HG03060 (cell line): ENCODE data around the gene COL5A1.

ENCODE experiments used
- ATAC-seq: cut with Tn5 transposase; IDR thresholded peaks from one replicate; pipeline ENCODE4 v1.9.1; 2021; ENCODE audit warnings: low read depth, moderate number of reproducible peaks; ENCODE audit not compliant: unreplicated experiment

The COL5A1 gene

DNA sequence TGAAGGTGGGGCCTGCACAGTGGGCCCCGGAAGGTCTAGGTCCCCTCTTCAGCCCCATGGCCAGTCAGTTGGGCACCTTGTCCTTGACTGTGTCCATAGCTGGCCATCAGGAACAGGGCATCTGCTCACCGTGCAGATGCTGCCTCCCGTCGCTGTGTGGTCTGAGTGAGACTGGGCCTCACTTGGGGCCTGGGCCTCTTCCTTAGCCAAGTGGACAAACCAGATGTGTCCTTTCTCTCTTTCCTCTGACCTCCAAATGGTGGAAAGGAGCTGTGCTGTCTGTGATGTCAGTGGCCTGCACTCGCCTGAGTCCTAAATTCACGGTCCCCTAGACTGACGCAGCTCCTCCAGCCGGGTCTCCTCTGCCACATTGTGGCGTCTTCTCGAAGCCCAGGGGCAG is 114.5 kb downstream of the COL5A1 start:
- ATAC-seq, result no peak

DNA sequence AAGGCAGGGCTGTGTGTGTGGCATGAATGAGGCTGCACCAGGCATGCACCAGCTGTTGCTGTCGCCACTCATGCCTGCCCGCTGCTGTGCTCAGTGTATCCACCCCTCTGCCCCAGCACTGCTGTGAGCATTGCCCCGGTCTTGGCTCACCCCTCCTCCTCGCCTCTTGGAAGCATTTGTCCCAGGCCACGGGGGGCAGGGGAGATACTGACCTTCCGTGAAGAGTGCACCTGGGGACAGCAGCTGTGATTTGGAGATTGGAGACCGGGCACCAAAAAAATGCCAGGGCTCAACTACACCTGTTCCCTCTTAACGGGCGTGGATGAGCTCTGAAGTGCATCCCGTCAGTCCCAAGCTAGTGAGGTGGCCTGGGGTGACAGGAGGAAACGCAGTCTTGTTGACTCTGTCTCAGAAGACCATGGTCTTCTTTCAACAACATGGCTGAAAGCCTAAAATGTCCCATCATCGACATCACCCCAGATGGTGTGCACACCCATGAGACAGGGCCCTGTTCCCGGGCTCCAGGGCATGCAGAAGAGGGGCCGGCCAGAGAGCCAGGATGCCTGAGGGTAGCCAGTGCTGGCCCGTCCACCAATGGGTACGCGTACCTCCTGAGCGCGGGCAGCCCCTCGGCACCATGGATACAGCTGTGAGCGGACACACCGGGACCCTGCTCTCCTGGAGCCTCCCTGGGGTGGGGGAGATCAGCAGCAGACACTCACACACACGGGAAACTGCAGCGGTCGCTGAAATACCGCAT is 115.8 kb downstream of the COL5A1 start:
- no peak for ATAC-seq

DNA sequence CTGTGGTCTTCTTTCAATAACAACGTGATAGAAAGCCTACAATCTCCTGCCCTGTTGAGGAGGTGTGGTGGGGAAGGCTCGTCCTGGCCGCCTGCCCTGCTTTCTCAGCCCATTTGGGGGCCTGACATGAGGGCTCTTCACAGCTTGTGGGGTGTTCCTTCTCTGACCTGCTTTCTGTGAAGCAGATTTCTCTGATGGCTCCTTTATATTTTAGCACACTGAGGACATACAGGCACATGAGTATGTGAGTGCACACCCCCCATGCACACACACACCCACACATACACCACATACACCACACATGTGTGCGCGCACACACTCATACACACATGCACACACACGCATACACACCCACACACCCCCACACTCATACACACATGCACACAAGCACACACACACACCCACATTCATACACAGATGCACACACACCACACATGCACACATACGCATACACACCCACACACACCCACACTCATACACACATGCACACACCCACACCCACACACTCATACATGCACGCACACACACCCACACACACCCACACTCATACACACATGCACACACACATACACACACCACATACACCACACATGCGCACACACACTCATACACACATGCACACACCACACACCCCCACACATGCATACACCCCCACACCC is 117.5 kb downstream of the COL5A1 start:
- no peak for ATAC-seq

DNA sequence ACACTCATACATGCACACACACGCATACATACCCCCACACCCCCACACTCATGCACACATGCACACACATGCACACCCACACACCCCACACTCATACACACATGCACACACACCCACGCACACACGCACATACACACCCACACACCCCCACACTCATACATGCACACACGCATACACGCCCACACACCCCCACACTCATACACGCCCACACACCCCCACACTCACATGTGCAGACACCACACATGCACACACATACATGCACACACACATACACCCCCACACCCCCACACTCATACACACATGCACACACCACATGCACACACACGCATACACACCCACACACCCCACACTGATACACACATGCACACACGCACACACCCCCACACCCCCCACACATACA is 118.3 kb downstream of the COL5A1 start:
- ATAC-seq, result no peak

DNA sequence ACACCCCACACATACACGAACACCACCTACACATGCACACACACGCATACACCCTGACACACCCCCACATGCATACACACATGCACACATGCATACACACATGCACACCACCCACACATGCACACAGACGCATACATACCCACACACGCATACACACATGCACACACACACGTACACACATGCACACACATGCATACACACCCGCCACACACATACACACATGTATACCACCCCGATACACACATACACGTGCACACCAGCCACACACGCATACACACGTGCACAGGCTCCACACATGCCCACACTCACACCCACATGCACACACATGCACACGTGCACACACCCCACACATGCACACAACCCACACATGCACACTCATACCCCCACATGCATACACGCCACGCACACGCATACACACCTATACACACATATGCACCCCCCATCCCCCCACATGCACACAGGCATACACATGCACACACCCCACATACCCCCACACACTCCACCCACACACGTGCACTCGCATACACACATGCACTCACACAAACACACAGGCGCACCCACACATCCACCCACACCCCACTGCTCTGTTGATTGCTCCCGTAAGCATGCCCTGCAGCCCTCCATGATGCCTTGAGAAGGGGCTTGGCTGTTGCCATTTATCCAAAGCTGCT is 119.3 kb downstream of the COL5A1 start:
- ATAC-seq, result no peak

DNA sequence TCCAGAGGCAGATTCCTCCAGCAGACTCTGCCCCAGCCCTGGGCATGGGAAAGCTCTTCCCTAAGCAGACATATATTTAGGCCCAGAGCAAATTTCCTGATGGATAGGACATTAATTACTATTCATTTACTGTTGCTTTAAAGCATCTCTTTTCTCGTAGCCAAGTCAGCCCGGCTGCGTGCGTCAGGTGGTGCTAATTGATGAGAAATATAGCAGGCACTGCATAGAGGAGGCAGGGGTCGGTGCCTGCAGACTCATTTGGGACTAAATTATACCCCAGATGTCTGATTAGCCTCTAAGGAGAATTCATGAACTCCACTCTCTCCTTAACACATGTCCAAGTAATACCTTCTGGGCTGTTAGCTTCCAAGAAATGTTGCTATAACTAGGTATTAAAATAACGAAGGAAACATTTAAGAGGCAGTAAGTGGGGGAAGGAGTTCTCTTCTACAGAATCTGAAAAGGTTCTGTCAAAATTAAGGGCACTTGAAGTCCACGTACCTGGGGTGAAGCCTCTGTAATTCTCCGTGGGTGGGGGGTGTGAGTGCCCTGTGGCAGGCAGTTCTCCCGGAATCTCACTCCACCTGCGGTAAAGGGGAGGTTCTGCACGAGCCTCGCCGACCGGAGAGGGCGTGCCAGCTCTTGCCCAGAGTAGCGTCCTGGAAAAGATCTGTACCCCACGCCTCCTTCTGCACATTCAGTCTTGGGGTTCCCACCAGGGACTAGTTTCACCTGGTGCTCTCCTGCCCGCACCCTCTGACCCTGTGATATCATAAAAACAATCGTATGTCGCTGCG is 123.1 kb downstream of the COL5A1 start:
- ATAC-seq, result no peak

DNA sequence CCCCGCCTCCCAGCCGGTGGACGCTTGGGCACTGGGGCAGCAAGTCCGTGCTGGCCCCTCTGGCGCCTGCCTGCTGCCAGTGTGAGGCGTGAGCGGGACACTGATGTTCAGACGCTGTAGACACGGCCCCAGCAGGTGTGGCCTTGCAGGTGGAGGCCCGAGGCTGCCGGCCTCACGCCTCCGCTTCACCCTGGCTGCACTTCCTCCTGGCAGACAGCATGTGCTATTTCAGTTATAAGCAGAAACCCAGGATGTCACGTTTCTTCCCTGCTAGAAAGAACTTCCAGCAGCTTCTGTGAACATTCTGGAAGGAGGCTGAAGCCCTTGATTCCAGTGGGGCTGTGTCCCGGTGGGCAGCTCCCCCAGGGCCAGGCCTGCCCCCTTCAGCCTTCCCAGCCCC is 124.2 kb downstream of the COL5A1 start:
- no peak for ATAC-seq

DNA sequence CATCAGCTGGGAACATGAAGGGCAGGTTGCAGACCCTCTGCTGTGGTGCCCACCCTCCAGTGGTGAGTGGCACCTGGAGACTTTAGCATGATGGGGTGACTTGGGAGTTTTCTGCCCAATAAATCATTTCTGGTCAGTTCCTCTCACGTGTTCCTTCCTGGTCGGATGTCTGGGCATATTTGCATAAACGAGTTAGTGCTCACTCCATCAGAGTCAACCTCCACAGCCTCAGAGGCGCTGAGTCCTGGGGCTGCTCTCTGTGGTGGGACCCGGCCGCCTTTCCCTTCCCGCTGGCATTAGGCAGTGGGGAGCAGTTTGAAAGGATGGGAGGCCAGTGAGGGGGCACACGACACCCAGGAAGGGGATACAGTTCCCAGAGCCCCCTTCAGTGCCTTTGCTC is 125.0 kb downstream of the COL5A1 start:
- ATAC-seq, result no peak

DNA sequence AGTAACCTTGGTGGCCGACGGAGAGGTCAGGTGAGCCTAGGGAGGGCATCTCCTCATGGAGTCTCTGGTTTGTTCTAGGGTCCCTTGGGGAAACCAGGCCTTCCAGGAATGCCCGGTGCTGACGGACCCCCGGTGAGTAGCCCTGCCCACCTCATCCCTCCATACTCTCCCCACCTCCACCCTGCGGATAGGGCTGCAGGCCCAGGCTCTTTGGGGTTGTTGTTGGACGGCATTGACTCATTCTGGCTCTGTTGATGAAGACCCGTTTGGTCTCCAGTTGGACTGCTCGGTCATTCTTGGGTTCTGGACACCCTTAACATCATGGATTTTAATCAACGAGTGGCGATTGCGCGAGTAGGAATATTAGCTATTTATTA is 126.7 kb downstream of the COL5A1 start:
- no peak for ATAC-seq

DNA sequence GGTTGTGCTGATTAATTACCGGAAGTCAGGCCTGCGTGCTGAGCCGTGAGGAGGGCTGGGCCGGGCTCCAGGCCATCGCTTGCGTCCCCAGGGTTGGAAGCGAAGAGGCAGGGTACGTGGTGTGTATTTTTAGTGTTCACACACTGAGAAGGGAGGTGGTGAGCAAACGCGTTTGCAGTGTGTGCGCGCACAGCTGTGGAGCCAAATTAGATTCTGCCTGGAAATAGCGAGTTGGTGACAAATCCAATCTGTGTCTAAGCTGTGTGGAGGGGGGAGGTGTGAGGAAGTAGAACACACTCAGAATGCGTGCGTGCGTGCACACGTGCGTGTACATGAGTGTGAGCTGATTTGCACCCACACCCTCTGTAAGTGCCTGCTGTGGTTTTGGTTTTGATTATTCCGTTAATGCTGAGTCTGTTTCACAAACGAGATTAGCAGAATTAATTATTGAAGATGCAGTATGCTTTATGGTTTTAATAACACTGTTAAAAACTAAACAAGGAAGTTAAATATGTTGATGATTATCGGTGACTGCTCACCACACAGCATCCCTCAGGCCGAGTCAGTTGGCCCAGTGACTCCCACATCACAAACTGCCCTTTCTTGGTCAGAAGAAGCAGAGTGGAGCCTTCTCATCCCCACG is 127.2 kb downstream of the COL5A1 start:
- no peak for ATAC-seq

DNA sequence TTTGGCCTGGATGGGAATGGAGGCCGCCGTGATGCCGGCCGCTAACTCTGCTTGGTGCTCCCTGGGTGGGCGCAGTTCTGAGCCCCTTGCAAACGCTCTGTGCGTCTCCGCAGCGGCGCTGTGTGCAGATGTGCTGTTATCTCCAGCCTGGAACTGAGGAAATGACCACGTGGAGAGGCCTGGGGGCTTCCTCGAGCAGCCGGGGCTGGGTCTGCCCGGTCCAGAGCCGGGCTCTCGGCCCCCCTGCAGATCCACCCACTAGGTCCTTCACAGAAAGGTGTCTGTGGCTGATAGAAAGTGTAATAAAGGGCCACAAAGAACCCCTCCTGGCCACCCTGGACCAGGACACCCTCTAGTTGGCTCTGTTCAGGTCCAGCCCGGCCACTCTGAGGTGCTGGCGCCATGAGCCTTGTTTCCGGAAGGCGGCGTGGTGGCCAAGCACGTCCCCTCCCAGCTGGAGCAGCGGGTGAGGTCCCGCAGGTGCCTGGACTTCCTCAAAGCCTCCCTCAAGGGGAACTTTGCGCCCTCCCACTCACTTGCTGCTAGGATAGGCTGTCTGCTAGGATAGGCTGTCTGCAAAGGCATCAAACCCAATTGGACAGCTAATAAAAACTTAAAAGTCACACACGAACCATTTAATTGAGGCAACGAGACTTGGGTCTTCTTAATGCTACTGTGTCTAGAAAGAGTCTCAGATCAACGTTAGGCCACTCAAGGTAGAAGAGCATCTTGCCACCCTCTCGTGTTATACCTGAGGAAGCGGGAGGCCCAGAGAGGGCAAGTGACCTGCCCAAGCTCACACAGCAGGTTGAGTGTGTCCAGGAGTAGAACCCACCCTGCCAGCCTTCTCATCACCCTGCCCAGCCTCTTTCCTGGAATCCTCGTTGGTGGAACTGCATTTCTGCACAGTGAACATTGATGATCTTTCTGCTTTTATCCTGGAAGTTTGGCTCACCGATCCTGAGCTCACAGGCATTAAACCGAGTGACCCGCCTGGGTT is 129.7 kb downstream of the COL5A1 start:
- no peak for ATAC-seq

DNA sequence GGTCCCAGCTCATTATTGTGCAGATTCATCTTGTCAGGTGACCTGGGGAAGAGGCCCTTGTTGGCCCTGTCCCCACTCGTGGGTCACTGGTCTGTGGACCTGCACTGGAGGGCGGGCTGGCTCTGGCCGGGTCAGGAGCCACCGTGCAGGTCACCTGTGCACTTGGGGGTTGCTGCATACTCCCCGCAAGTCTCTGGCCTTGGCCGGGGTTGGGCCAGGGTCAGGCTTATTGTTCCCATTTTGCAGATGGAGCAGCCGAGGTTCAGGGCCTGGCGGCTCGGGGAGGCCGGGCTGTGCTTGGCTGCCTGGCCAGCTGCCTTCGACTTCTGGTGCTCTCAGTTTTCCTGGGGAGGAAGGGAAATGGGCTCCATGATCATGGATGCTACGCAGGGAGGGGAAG is 130.7 kb downstream of the COL5A1 start:
- ATAC-seq, result no peak

DNA sequence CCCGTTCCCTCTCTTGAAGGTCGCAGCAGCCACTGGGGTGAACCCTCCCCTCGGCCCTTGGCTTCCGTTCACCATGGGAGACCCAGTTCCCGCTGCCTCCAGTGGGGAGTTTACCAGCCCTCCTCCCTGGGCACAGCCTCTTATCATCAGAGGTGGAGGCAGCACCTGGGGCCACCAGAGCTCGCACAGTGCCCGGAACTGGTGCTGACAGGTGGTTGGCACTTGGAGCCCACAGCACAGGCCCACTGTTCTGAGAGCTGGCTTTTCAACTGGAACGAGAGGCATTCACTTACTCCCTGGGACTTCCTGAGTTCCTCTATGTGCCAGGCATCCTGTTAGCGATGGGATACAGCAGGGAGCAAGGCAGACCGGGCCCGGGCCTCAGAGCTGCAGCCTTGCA is 132.2 kb downstream of the COL5A1 start:
- ATAC-seq, result no peak

DNA sequence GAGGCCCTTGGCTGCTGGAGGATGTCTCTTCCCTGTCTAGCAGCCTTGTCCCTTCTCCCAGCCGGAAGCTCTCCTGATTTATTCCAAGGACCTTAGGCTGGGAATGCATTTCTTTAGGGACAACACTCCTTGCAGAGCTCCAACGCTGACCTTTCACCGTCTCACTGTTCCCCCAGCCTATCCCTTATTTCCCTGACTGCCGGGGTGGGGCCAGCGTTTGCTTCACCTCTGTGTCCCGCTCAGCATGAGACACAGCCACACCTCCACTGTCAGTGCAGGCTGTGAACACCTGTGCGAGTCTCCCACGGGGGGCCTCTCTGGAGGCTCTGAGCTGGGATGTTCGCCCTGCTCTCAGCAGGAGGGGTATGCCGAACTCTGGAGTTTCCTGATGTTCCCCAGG is 132.8 kb downstream of the COL5A1 start:
- no peak for ATAC-seq

DNA sequence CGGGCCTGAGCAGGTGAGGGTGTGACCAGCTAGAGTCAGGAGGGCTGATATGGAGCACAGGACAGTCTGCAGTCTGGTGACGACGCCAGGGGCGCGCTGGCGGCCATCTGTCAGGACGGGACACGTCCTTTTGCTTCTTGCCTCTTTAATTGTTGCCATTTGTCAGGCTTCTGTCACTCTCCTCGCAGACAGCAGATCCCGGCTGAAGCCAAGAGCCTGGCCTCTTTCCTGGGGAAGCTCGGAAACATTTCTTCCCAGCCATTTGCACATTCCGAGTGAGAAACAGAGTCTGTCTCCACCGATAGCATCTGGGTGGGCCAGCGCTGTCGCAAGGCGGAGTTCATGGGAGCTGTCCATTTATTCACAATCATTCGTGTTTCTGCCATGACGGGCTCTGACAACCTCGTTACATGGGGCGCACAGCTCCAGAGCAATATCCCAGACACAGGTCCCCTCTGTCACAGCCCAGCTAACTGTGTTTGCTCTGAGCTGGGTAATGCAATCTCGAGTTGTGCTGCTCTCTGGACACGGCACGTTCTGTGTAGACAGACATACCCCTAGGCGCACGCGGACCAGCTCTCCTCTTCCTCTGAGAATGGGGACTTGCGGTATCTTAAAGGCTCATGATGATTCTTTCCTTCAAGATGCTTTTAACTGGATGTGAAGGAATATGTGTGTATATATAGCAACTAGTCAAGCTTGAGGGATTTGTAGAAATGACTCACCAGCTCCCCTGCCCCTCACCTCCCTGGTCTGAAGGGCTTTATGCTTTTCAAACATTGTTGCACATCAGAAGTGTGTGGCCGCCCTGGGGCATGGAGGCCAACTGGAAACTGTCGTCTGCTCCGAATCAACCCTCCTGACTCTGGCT is 133.7 kb downstream of the COL5A1 start:
- ATAC-seq, result no peak

DNA sequence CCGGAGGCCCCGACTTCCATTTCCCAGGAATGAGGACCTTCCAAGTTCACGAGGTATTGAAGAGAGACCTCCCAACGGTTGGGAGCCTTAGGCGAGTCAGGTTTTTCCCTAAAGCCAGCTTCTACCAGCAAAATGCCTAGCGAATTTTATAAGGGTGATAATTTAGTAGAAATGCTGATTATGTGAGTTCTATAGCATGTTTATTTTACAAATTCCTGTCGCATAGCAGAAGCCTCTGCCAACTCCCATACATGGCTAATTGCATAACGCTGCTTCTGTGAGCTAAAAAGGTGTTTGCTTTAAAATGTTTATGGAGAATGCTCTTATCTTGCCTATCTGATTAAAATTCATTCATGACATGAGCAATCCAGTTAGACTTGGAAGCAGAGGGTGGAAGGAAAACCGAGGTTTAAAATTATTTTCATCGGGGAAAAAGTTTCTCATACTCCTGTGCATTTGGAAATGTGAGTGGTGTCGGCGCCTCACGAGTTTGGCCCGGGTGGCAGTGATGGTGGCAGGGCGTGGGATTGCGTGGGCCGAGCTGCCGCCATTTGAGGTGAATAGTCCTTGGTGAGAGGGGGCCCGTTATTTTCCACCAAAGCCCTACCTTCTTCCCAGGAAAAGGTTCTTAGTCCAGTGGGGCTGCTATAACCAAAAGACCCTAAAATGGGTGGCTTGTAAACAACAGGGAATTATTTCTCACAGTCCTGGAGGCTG is 134.6 kb downstream of the COL5A1 start:
- no peak for ATAC-seq

DNA sequence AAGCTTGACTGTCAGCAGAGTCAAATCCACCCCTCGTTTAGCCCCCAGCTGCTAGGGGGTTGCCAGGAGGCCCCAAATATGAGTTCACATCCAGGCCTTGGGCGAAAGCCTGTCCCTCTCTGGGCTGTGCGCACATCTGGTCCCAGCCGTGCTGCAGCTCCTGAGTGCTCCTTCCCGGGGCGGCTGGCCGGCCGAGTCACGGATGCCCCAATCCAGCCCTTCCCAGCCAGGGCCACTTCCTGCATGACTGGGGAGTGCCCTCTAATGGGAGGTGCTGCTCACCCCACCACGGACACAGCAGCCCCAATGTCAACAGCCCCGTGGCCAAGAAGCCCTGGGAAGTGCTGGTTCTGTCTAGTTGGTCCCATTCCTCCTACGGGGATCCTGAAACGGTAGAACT is 135.6 kb downstream of the COL5A1 start:
- ATAC-seq, result no peak

DNA sequence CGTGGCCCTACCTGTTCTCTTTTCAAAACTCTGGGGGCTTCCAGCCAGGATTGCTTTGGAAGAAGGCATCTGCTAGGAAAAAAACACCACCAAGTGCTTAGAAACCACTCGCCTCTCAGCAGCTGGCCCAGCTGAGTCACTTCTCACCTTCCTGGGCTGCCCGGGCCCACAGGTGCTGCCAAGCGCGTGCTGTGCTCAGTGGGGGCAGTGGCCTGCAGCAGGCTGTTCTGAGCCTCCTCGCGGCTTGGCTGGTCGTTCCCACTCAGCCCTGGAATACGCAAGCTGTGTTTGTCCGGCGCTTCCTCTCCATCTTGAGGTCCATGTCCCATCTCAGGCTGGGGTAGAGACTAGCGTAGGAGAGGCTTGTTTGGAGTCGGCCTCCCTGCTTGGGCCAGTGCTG is 136.6 kb downstream of the COL5A1 start:
- no peak for ATAC-seq
